Activated CD8-positive, alpha-beta memory T cell treated with anti-CD3 and anti-CD28 coated beads, Interleukin-2, amount 50 U/mL, for 4 hours (primary cell): ENCODE results near the gene FBXL14.
"Not testable (repeated sequence)": the region's sequence is repeated elsewhere in the genome, so short reads cannot be mapped to it uniquely, and the experiment has no call there.

Source experiments
- DNase-seq: peaks from one replicate; pipeline ENCODE4 v3.0.0-alpha.2; 2020

Gene FBXL14

GRCh38 chr12:1619587-1619986 is 25.2 kb upstream of the FBXL14 start:
- no peak for DNase-seq

GRCh38 chr12:1619159-1619558 is 24.8 kb upstream of the FBXL14 start:
- DNase-seq = no peak

GRCh38 chr12:1618489-1618888 is 24.1 kb upstream of the FBXL14 start:
- no peak for DNase-seq

- no peak for DNase-seq
Observed at GRCh38 chr12:1616233-1617066, 22.1 kb upstream of the FBXL14 start.

GRCh38 chr12:1614360-1614759 is 20.0 kb upstream of the FBXL14 start:
- no peak for DNase-seq

- no peak for DNase-seq
Observed at GRCh38 chr12:1613860-1614259, 19.5 kb upstream of the FBXL14 start.

GRCh38 chr12:1611803-1612572 is 17.6 kb upstream of the FBXL14 start:
- DNase-seq = no peak

- DNase-seq = no peak
Observed at GRCh38 chr12:1610072-1610643, 15.8 kb upstream of the FBXL14 start.

- no peak for DNase-seq
Observed at GRCh38 chr12:1608713-1609119, 14.3 kb upstream of the FBXL14 start.

- DNase-seq = no peak
Observed at GRCh38 chr12:1607940-1608712, 13.7 kb upstream of the FBXL14 start.

- peak; percentile 68 for DNase-seq
Observed at GRCh38 chr12:1606021-1606622, 11.7 kb upstream of the FBXL14 start.

- peak; percentile 49 for DNase-seq
Observed at GRCh38 chr12:1605129-1606020, 11.0 kb upstream of the FBXL14 start.

GRCh38 chr12:1604464-1604863 is 10.1 kb upstream of the FBXL14 start:
- no peak for DNase-seq

GRCh38 chr12:1603269-1603993 is 9.1 kb upstream of the FBXL14 start:
- DNase-seq = no peak

GRCh38 chr12:1602706-1603105 is 8.3 kb upstream of the FBXL14 start:
- not testable (repeated sequence) for DNase-seq

- no peak for DNase-seq
Observed at GRCh38 chr12:1598757-1599156, 4.4 kb upstream of the FBXL14 start.

- DNase-seq = no peak
Observed at GRCh38 chr12:1595690-1596347, 1.4 kb upstream of the FBXL14 start.

- DNase-seq = no peak
Observed at GRCh38 chr12:1595026-1595561, 713 bp upstream of the FBXL14 start.

- DNase-seq = no peak
Observed at GRCh38 chr12:1594006-1594260, 448 bp downstream of the FBXL14 start.
